GM19395 (cell line): ENCODE measurements around the gene SUSD3.
"Not testable (repeated sequence)": the region's sequence is repeated elsewhere in the genome, so short reads cannot be mapped to it uniquely, and the experiment has no call there.

Experiments used
- ATAC-seq: cut with Tn5 transposase; IDR thresholded peaks from one replicate; pipeline ENCODE4 v1.9.1; 2021; ENCODE audit warnings: mild to moderate bottlenecking, moderate library complexity; ENCODE audit not compliant: unreplicated experiment

The SUSD3 gene

GRCh38 chr9:93091453-93092081 is 33.1 kb downstream of the SUSD3 start:
- no peak for ATAC-seq

GRCh38 chr9:93092251-93092991 is 33.9 kb downstream of the SUSD3 start:
- ATAC-seq: no peak

GRCh38 chr9:93093127-93093876 is 34.8 kb downstream of the SUSD3 start:
- ATAC-seq: no peak

- ATAC-seq: no peak
Observed at GRCh38 chr9:93093877-93094657, 35.6 kb downstream of the SUSD3 start.

- ATAC-seq: peak; percentile 32
Observed at GRCh38 chr9:93094658-93095204, 36.2 kb downstream of the SUSD3 start.

- peak; percentile 56 for ATAC-seq
Observed at GRCh38 chr9:93095205-93096130, 37.0 kb downstream of the SUSD3 start.

- ATAC-seq: no peak
Observed at GRCh38 chr9:93096131-93096802, 37.8 kb downstream of the SUSD3 start, which contains the start of gene CARD19. TSS of gene CARD19 (plus strand) at chr9:93096217. CDS start at chr9:93096346, 129 bp downstream.

- no peak for ATAC-seq
Observed at GRCh38 chr9:93096811-93097382, 38.4 kb downstream of the SUSD3 start.

GRCh38 chr9:93097511-93098201 is 39.2 kb downstream of the SUSD3 start:
- no peak for ATAC-seq

- ATAC-seq: no peak
Observed at GRCh38 chr9:93098236-93098946, 39.9 kb downstream of the SUSD3 start.

GRCh38 chr9:93099551-93100275 is 41.2 kb downstream of the SUSD3 start:
- ATAC-seq: no peak

GRCh38 chr9:93100276-93100636 is 41.8 kb downstream of the SUSD3 start:
- no peak for ATAC-seq

- ATAC-seq: not testable (repeated sequence)
Observed at GRCh38 chr9:93101086-93101485, 42.6 kb downstream of the SUSD3 start.

GRCh38 chr9:93105620-93106019 is 47.1 kb downstream of the SUSD3 start:
- ATAC-seq: no peak

GRCh38 chr9:93107151-93107824 is 48.8 kb downstream of the SUSD3 start:
- no peak for ATAC-seq

GRCh38 chr9:93107825-93108161 is 49.3 kb downstream of the SUSD3 start:
- no peak for ATAC-seq
